Tibial artery (tissue), 4 donors: Measurements from ENCODE around the gene IPO4.

Experiments used
- DNase-seq, 2 donors: peaks; one replicate each; pipeline ENCODE4 v3.0.0-alpha.2; 2019
- H3K27ac ChIP-seq, 2 donors: fragments of 200-600 bp; sonication (generic) in 1 of 2; 1 replicate in 1 of 2; 2 replicates in 1 of 2; pipeline ENCODE4 v1.5.1; 2018 to 2019; ENCODE audit warnings: mild to moderate bottlenecking in 1 of 2
- H3K27me3 ChIP-seq, 2 donors: fragments of 200-600 bp; sonication (generic) in 1 of 2; one replicate each; pipeline versions ENCODE4 v1.5.1 to v1.6.0; 2016 to 2019
- H3K36me3 ChIP-seq, 3 donors: fragments of 200-600 bp; sonication (generic) in 2 of 3; one replicate each; pipeline ENCODE4 v1.5.1; 2016 to 2019; ENCODE audit warnings: mild to moderate bottlenecking in 2 of 3
- H3K4me1 ChIP-seq, 4 donors: fragments of 200-600 bp; sonication (generic) in 2 of 4; 1 replicate in 3 of 4; 2 replicates in 1 of 4; pipeline ENCODE4 v1.5.1; 2016 to 2019
- H3K4me3 ChIP-seq, 2 donors: fragments of 200-600 bp; sonication (generic) in 1 of 2; 1 replicate in 1 of 2; 2 replicates in 1 of 2; pipeline ENCODE4 v1.5.1; 2018 to 2019; ENCODE audit warnings: mild to moderate bottlenecking in 2 of 2
- H3K9me3 ChIP-seq, 3 donors: fragments of 200-600 bp; sonication (generic) in 1 of 3; one replicate each; pipeline ENCODE4 v1.5.1; 2016 to 2019
- CTCF ChIP-seq, 2 experiments: fragments of 200-600 bp in 1 of 2; fragments of 450-650 bp in 1 of 2; IDR thresholded peaks; one replicate each; pipeline ENCODE4 v1.5.1; 2017 to 2019; ENCODE audit warnings: antibody characterized with exemption in 2 of 2, mild to moderate bottlenecking in 1 of 2, moderate library complexity in 1 of 2
- intact Hi-C: fragments of 100-400 bp; cut with DNase I; formaldehyde crosslinking; loops from one replicate; pipeline ENCODE4 v1.15.0; 2023; ENCODE audit warnings: low total_unique reads

The IPO4 gene

GRCh38 chr14:24177041-24177825 is 11.4 kb downstream of the IPO4 start:
- TF ChIP-seq CTCF (IDR thresholded peaks at IDR 0.05) = no peak
- Histone ChIP-seq H3K27ac (no peak overlapping the region), H3K36me3 (peaks cover 3 to 73% (median 39%) of the 10 kb centered on the region in 3 donors), H3K4me1 (peaks cover 0 to under 1% (median 0%) of the 10 kb centered on the region in 4 donors), H3K9me3 (no peaks in the 10 kb centered on the region), H3K27me3 (no peaks in the 10 kb centered on the region), H3K4me3 (no peak overlapping the region)
- intact Hi-C loops = no loop called here
- DNase-seq = no peak

DNA sequence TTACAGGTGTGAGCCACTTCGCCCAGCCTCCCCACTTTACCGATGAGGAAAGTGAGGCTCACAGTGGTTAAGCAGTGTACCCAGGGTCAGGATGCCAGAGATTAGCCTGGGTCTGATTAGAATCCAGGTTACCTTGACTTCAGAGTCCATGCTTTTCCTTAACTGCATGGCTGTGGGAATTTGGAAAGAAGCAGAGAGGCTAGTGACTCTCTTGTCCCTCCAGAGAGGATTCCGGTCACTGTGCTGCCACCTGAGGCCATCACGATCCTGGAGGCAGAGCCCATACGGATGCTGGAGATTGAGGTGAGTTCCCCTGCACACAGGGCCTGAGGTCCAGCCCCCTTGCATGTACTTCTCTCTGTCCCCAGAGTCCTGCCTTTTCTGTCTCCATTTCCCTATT is 12.0 kb downstream of the IPO4 start:
- no peaks in the 10 kb centered on the region for H3K27me3 ChIP-seq
- no peak for DNase-seq
- intact Hi-C loops = no loop called here
- H3K36me3 ChIP-seq = peaks cover 0 to 66% (median 35%) of the 10 kb centered on the region in 3 donors
- H3K27ac ChIP-seq = no peak overlapping the region
- H3K9me3 ChIP-seq = no peaks in the 10 kb centered on the region
- H3K4me3 ChIP-seq = no peak overlapping the region
- TF ChIP-seq CTCF (IDR thresholded peaks at IDR 0.05) = no peak
- H3K4me1 ChIP-seq = peaks cover 0 to 7% (median 2%) of the 10 kb centered on the region in 4 donors

DNA sequence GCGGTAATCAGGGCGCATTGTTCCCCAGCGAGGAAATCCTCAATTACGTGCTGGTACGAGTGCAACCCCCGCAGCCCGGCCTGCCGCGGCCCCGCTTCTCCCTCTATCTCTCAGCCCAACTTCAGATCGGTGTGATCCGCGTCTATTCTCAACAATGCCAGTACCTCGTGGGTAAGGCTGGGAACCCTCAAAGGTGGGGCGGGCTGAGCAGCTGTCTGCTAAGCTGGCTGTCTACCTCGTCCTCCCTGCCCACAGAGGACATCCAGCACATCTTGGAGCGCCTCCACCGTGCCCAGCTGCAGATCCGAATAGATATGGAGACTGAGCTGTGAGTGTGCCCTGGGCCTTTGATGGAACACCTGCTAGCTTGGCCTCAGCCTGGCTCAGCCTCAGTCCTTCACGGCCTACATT is 15.7 kb downstream of the IPO4 start:
- H3K27ac ChIP-seq = no peak overlapping the region
- H3K36me3 ChIP-seq = peaks cover 3 to 55% (median 16%) of the 10 kb centered on the region in 3 donors
- intact Hi-C loops = no loop called here
- H3K9me3 ChIP-seq = no peaks in the 10 kb centered on the region
- no peak overlapping the region for H3K4me3 ChIP-seq
- no peak for TF ChIP-seq CTCF (IDR thresholded peaks at IDR 0.05)
- no peaks in the 10 kb centered on the region for H3K27me3 ChIP-seq
- H3K4me1 ChIP-seq = peaks cover 0 to 13% (median 3%) of the 10 kb centered on the region in 4 donors
- no peak for DNase-seq

GRCh38 chr14:24172261-24172860 is 16.3 kb downstream of the IPO4 start:
- DNase-seq = no peak
- peaks cover 6 to 55% (median 21%) of the 10 kb centered on the region in 3 donors for H3K36me3 ChIP-seq
- H3K4me3 ChIP-seq = peak overlapping the region; percentile 36 to 46
- no peaks in the 10 kb centered on the region for H3K9me3 ChIP-seq
- H3K4me1 ChIP-seq = peaks cover 0 to 13% (median 3%) of the 10 kb centered on the region in 4 donors
- no peak for TF ChIP-seq CTCF (IDR thresholded peaks at IDR 0.05)
- intact Hi-C loops = no loop called here
- H3K27ac ChIP-seq = peak overlapping the region; percentile 0 to 27
- no peaks in the 10 kb centered on the region for H3K27me3 ChIP-seq

GRCh38 chr14:24171422-24172260 is 17.0 kb downstream of the IPO4 start, which contains the start of gene REC8:
TSS of gene REC8 (plus strand) at chr14:24172080. CDS start at chr14:24172553, 473 bp downstream.
- Histone ChIP-seq H3K4me3 (peak within 1 kb of the TSS; percentile 36 to 46), H3K4me1 (peaks cover 0 to 13% (median 3%) of the 10 kb centered on the region in 4 donors), H3K9me3 (no peaks in the 10 kb centered on the region), H3K36me3 (peaks cover 8 to 55% (median 23%) of the 10 kb centered on the region in 3 donors), H3K27me3 (no peaks in the 10 kb centered on the region), H3K27ac (peak within 1 kb of the TSS; percentile 0 to 27)
- TF ChIP-seq CTCF (IDR thresholded peaks at IDR 0.05) = no peak
- intact Hi-C loops = no loop called here
- peak; percentile 72 to 81 for DNase-seq
